ENCODE data around the gene KCNQ1.
A peak's percentile ranks its signal among the peaks of the same experiment; 100 is the strongest.

Gene KCNQ1

GRCh38 chr11:2693271-2694261, 248.8 kb downstream of the KCNQ1 start:
- no peak for DNase-seq

DNA sequence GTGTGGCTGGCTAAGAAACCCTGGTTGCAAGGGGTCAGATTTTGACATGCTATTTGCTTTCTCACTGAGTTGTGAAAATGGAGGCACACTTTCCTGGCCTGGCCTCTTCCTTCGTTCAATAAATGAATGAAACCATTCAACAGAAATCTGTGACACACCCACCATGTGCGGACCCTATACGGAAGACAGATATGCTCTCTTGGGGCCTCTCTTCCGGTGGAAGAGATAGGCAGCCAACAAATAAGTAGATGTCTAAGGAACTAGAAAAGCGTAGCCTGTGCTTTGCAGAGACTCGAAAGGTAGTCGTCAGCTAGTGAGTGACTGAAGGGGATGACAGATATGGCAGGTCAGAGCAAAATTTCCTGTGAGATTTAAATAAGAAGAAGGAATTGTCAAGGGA, 249.7 kb downstream of the KCNQ1 start:
- DNase-seq, result no peak

DNA sequence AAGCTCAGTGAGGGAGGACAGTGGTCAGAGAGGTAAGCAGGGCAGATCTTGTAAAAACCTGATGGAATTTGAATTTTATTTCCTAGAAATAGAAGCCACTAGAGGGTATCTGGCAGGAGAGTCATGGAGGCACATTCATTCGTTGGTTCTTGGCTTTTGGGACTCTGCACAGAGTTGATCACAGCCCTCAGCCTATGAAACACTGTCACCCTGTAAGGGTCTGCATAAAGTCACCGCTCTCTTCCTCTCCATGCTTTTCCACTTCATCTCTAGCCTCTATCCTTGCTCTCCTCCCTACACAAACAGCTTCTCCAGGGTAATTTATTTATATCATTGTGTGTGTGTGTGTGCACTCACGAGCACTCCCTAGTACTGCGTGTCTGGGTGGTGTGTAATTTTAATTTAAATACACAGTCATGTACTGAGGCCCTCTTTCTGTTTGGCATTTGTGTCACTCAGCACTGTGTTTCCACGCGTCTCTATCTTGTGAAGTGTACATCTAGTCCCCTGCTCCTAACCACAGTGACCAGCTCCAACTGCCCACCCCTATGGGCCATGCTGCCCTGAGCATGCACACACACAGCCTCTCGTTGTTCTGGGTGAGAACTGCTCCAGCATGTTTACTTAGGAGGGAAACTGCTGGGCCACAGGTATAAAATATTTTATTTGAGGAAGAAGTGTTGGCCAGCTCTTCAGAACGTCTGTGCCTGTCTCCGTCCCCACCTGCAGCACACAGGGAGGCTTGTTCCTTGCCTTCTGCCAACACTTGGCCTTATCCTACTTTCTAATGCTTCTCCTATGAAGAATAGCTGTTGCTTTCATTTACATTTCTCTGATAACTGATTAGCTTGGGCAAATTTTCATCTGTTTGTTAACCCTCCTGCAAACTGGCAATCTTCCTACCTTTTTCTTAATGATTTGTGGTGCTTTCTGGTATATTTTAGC, 250.5 kb downstream of the KCNQ1 start:
- no peak for DNase-seq

- DNase-seq, result no peak
Observed at GRCh38 chr11:2696455-2696854, 251.6 kb downstream of the KCNQ1 start.

GRCh38 chr11:2697866-2698265, 253.1 kb downstream of the KCNQ1 start:
- no peak for DNase-seq

GRCh38 chr11:2698386-2699184, 253.8 kb downstream of the KCNQ1 start:
- no peak for DNase-seq

DNA sequence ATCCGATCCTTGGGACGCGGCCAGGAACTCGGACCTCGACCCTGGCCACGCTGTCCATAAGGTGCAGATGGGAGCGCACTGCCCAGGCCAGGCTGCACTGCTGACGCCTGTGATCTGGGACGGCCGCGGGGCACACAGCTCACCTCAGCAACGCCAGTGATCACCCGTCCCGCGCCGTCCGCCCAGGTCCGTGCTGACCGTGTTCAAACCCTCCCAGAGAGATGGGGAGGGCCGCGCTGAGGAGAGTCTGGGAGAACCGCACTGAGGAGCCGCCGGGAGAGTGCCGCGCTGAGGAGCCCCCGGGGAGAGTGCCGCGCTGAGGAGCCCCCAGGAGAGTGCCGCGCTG, 254.3 kb downstream of the KCNQ1 start:
- DNase-seq, result no peak

DNA sequence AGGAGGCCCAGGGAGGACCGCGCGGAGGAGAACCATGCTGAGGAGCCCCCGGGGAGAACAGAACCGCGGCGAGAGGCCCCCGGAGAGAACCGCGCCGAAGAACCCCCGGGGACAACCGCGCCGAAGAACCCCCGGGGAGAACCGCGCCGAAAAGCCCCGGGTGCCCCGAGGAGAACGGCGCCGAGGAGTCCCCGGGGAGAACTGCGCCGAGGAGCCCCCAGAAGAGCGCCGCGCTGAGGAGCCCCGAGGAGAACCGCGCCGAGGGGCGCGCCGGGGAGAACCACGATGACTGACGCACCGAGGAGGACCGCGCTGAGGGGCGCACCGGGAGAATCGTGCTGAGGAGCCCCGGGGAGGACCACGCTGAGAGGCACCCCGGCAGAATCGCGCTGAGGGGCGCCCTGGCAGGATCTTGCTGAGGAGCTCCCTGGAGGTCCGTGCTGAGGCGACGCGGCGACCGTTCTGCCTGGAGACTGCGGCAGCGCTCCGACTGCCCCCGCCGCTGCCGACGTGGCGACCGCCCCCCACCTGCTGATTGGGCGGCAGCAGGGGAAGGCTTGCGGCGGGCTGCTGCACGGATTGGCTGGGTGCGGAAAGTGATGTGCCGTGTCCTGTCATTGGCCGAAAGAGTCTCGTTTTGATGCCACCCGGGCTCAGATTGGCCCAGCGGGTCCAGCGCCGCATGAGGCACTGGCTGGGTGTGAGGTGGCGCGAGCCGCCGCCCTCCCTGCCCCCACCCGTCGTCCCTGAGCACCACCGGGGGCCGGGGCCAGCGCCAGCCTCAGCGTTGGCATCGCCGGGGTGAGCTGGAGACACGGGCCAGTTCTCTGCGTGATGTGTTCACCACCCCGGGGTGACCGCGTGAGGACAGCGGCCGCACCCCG, 255.0 kb downstream of the KCNQ1 start, which contains the start of gene KCNQ1OT1:
TSS of gene KCNQ1OT1 (minus strand) at position 464 of the 884 bp plus-strand sequence.
- peak; percentile 75 to 78 for DNase-seq

- DNase-seq, result peak; percentile 13 to 39
Observed at GRCh38 chr11:2700415-2701211, 255.8 kb downstream of the KCNQ1 start.

GRCh38 chr11:2701230-2701629, 256.4 kb downstream of the KCNQ1 start:
- no peak for DNase-seq

- DNase-seq, result no peak
Observed at GRCh38 chr11:2701898-2702434, 257.2 kb downstream of the KCNQ1 start.

- no peak for DNase-seq
Observed at GRCh38 chr11:2702771-2703362, 258.1 kb downstream of the KCNQ1 start.

GRCh38 chr11:2703363-2704141, 258.7 kb downstream of the KCNQ1 start:
- DNase-seq, result no peak

DNA sequence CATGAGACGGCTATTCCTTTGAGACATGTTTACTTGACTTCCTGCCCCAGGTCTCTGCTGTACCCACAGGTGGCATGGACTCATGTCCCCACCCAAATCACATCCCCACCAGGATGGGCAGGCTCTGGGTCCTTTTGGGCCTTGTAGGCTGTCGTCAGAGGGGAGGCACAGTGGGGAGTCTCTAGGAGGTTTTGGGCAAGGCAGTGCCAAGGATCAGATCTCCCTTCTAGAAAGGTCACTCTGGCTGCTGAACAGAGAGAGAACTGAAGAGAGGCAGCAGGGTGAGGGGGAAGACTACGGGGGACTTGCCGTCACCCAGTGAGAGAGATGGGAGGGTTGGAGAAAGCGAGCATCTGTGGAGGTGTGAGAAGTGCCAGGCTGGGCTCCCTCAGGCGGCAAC, 259.5 kb downstream of the KCNQ1 start:
- no peak for DNase-seq

DNA sequence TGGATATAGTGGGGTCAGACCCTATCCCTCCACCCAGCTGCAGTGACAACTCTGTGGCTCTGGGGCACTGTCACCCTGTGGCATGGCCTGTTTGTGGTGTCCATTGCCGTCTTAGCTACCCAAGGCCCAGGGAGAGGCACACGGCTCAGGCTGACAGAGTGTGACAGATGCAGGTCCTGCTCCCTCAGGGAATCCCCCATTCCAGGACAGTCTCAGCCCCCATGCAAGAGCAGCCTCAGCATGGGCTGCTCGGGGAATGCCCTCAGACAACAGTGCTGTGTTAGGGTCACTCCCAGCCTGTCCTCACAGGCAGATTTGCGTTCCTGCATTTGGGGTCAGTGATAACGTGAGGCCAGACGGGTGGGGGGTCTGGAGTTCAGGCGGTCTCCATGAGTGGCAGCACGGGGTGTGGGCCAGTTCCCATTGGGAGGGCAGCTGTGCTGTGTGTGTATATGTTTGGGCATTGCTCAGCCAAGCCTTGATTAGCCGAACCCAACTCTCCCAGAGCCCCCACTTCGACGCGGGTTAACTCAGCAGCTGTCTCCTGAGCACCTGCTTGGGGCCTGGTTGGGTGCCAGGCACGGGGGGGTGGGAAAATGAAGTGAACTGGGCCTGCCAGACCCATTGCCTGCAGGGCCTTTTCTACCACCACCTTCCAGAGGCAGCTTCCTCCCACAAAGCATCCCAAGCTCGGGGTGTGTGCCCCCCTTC, 260.2 kb downstream of the KCNQ1 start:
- DNase-seq, result no peak

GRCh38 chr11:2706321-2706720, 261.5 kb downstream of the KCNQ1 start:
- DNase-seq, result no peak

DNA sequence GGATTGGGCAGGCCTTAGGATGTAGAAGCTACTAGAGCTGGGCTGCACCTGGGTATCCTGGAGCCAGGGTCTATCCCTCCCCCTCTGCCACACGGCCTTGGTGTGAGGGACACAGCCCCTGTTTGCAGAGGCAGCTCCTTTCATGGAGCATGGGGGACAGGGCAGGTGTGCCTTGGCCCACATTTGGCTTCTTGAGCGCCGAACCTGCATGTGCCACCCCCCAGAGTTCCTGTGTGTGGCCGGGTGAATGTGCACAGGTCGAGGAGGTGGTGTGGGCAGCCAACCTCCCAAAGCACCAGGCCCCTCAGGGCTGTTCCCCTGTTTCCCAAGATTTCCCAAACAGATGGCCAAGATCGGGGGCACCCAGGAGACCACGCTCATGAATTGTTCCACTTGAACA, 262.9 kb downstream of the KCNQ1 start:
- no peak for DNase-seq

- DNase-seq, result no peak
Observed at GRCh38 chr11:2708151-2708581, 263.4 kb downstream of the KCNQ1 start.
